Measurements from ENCODE around the gene ERI2.

Gene ERI2

DNA sequence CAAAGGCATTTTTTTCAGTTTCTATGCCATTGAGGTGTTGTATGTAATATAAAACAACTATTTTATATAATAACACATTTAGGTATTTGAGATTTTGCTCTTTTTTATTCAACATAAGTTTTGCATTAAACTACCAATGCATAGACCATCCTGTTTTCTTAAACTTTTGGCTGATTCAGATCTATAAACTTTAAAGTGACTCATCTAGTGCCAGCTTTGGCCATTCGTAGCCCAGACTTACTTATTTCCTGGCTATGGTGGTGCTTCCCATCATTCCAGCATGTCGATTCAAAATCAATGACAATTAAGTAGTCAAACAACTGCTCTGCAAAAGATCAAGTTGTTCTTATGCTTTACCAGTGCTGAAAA is 3.1 kb downstream of the ERI2 start:
- H3K9ac ChIP-seq (ENCODE audit: low read length in 5 of 5), result no peak overlapping the region

DNA sequence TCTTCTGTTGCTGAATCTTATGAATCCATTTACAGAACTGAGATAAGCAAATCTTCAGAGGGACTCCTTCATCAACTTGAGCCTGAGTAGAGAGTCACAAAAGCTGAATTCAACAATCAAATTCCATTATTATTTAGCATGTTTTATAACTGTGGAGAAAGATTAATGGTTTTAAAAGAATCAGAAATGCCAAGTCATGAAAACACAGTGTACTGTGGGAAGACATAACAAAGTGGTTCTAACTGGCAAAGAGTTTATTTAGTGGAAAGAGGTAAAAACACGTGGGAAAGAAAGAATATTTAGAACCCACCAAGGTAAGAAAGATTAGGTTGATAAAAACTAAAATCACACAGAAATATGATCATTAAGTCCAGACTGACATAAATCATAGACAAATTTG is 5.0 kb downstream of the ERI2 start:
- no peaks in the 10 kb centered on the region for H3K9me3 ChIP-seq (ENCODE audit: control insufficient read depth in 5 of 5, low read length in 5 of 5)
- no peak overlapping the region for H3K9ac ChIP-seq (ENCODE audit: low read length in 5 of 5)
- no peak overlapping the region for H3K4me3 ChIP-seq (ENCODE audit: low read depth in 1 of 5, low read length in 5 of 5)
- H3K27ac ChIP-seq (ENCODE audit: low read depth, low read length), result no peak overlapping the region
- H3K27me3 ChIP-seq (ENCODE audit: control insufficient read depth in 5 of 5, insufficient read depth in 4 of 5, low read length in 5 of 5), result no peaks in the 10 kb centered on the region
- H3K36me3 ChIP-seq (ENCODE audit: control insufficient read depth in 5 of 5, insufficient read depth in 5 of 5, low read length in 5 of 5), result peaks cover 9 to 29% (median 19%) of the 10 kb centered on the region in 5 donors
- H3K4me1 ChIP-seq (ENCODE audit: control insufficient read depth in 5 of 5, insufficient read depth in 5 of 5, low read length in 5 of 5), result peaks cover 0 to 11% (median 10%) of the 10 kb centered on the region in 5 donors

More for the DNA sequence above, 3.1 kb downstream of the ERI2 start:
- Histone ChIP-seq H3K36me3 (ENCODE audit: control insufficient read depth in 5 of 5, insufficient read depth in 5 of 5, low read length in 5 of 5) (peaks cover 3 to 16% (median 10%) of the 10 kb centered on the region in 5 donors), H3K27me3 (ENCODE audit: control insufficient read depth in 5 of 5, insufficient read depth in 4 of 5, low read length in 5 of 5) (no peaks in the 10 kb centered on the region), H3K4me3 (ENCODE audit: low read depth in 1 of 5, low read length in 5 of 5) (no peak overlapping the region), H3K4me1 (ENCODE audit: control insufficient read depth in 5 of 5, insufficient read depth in 5 of 5, low read length in 5 of 5) (peaks cover 0 to 24% (median 18%) of the 10 kb centered on the region in 5 donors), H3K9me3 (ENCODE audit: control insufficient read depth in 5 of 5, low read length in 5 of 5) (no peaks in the 10 kb centered on the region), H3K27ac (ENCODE audit: low read depth, low read length) (no peak overlapping the region)

DNA sequence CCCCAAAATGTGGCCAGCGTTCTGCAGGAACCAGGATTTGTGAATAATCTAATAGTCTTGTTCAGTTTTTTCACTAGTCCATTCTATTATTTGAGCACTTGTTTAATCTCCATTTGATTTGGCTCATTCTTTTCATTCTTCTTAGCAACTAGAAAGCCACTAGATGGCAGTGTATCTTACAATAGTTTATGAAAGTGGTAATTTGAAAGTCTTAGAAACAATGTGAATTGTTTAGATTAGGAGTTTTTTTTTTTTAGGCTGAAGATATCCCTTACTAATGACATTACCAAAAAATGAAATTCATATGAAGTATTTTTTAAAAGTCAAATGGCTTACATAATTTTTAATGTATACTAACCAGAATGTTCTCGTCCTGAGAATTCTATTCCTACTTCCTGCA is 6.7 kb downstream of the ERI2 start:
- H3K9ac ChIP-seq (ENCODE audit: low read length in 5 of 5), result no peak overlapping the region
- no peak overlapping the region for H3K4me3 ChIP-seq (ENCODE audit: low read depth in 1 of 5, low read length in 5 of 5)
- H3K9me3 ChIP-seq (ENCODE audit: control insufficient read depth in 5 of 5, low read length in 5 of 5), result no peaks in the 10 kb centered on the region
- H3K4me1 ChIP-seq (ENCODE audit: control insufficient read depth in 5 of 5, insufficient read depth in 5 of 5, low read length in 5 of 5), result no peaks in the 10 kb centered on the region
- H3K27ac ChIP-seq (ENCODE audit: low read depth, low read length), result no peak overlapping the region
- peaks cover 9 to 35% (median 20%) of the 10 kb centered on the region in 5 donors for H3K36me3 ChIP-seq (ENCODE audit: control insufficient read depth in 5 of 5, insufficient read depth in 5 of 5, low read length in 5 of 5)
- H3K27me3 ChIP-seq (ENCODE audit: control insufficient read depth in 5 of 5, insufficient read depth in 4 of 5, low read length in 5 of 5), result no peaks in the 10 kb centered on the region

DNA sequence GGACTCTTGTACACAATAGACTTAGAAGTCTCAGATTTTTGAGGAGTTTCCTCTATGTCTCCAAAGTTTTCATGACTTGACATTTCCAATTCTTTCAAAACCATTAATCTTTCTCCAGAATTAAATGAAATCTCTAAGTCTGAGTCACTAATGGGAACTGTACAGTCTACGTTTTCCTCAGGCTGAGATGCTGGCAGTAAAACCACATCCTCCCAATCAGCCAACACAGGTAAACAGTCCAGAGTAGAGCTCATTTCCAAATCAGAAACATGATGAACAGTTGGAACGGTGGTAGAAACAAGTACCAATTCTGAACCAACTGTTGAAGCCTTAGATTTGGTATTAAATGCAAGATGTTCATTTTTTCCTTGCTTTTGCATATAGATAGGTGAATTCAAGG is 7.9 kb downstream of the ERI2 start:
- Histone ChIP-seq H3K4me1 (ENCODE audit: control insufficient read depth in 5 of 5, insufficient read depth in 5 of 5, low read length in 5 of 5) (no peaks in the 10 kb centered on the region), H3K9ac (ENCODE audit: low read length in 5 of 5) (no peak overlapping the region), H3K4me3 (ENCODE audit: low read depth in 1 of 5, low read length in 5 of 5) (no peak overlapping the region), H3K27ac (ENCODE audit: low read depth, low read length) (no peak overlapping the region), H3K36me3 (ENCODE audit: control insufficient read depth in 5 of 5, insufficient read depth in 5 of 5, low read length in 5 of 5) (peaks cover 9 to 35% (median 20%) of the 10 kb centered on the region in 5 donors), H3K9me3 (ENCODE audit: control insufficient read depth in 5 of 5, low read length in 5 of 5) (no peaks in the 10 kb centered on the region), H3K27me3 (ENCODE audit: control insufficient read depth in 5 of 5, insufficient read depth in 4 of 5, low read length in 5 of 5) (no peaks in the 10 kb centered on the region)

DNA sequence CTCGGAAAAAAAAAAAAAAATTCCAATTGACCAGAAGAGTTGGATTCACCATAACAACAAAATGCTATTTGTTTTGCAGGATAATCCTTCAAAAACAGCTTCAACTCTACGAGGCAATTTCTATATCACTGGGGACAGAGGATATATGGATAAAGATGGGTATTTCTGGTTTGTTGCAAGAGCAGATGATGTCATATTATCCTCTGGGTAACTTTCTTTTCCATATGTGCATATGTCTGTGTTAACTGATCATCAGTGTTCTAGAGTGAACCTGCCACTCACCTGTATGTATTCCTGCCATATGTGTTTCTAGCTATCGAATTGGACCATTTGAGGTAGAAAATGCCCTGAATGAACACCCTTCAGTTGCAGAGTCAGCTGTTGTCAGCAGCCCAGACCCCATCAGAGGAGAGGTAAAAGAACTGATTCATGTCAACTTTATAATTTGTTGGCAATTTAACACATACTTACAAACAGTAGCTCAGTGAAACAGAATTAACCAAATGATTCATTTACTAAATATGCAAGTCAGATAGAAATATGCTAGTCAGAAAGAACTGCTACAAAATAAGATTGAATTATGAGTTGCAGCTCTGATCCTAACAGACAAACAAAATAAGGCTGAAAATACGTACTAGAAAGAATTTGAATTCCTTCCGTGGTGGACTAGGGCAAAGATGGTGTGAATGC is 14.2 kb downstream of the ERI2 start:
- Histone ChIP-seq H3K4me1 (ENCODE audit: control insufficient read depth in 5 of 5, insufficient read depth in 5 of 5, low read length in 5 of 5) (no peaks in the 10 kb centered on the region), H3K36me3 (ENCODE audit: control insufficient read depth in 5 of 5, insufficient read depth in 5 of 5, low read length in 5 of 5) (peaks cover 0 to 12% (median 3%) of the 10 kb centered on the region in 5 donors)

DNA sequence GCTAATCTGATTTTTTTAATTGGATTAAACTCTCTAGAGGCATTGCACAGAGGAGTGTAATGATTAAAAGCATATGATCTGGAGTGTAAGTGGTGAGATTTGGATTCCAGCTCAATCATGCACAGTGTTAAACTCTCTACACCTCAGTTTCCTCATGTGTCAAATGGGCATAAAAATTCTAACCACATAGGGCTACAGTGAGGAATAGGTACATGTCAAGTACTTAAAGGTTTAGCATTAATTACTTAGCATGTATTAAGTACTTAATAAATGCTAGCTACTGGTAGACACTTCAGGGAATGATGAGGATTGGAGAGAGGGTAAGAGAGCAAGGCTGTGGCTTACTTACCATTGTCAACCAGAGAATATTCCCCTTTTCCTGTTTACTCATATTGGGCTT is 17.1 kb downstream of the ERI2 start:
- Histone ChIP-seq H3K9me3 (ENCODE audit: control insufficient read depth in 5 of 5, low read length in 5 of 5) (peaks cover 0 to 3% (median 0%) of the 10 kb centered on the region in 5 donors), H3K27ac (ENCODE audit: low read depth, low read length) (no peak overlapping the region), H3K36me3 (ENCODE audit: control insufficient read depth in 5 of 5, insufficient read depth in 5 of 5, low read length in 5 of 5) (no peaks in the 10 kb centered on the region)

More for the DNA sequence above, 14.2 kb downstream of the ERI2 start:
- Histone ChIP-seq H3K27ac (ENCODE audit: low read depth, low read length) (no peak overlapping the region), H3K4me3 (ENCODE audit: low read depth in 1 of 5, low read length in 5 of 5) (no peak overlapping the region), H3K27me3 (ENCODE audit: control insufficient read depth in 5 of 5, insufficient read depth in 4 of 5, low read length in 5 of 5) (no peaks in the 10 kb centered on the region), H3K9ac (ENCODE audit: low read length in 5 of 5) (no peak overlapping the region), H3K9me3 (ENCODE audit: control insufficient read depth in 5 of 5, low read length in 5 of 5) (no peaks in the 10 kb centered on the region)

DNA sequence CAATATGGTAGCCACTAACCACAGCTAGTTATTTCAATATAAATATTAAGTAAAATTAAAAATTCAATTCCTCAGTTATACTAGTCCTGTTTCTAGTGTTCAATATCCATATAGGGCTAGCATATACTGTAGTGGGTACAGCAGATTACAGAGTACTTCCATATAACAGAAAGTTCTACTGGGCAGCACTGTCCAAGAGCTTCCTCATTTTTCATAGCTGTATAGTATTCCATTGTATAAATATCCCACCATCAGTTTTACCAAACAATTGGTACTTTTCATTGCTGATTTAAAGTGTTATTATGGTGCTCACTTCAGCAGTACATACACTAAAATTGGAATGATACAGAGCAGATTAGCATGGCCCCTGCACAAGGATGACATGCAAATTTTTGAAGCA is 22.1 kb downstream of the ERI2 start:
- Histone ChIP-seq H3K4me1 (ENCODE audit: control insufficient read depth in 5 of 5, insufficient read depth in 5 of 5, low read length in 5 of 5) (no peaks in the 10 kb centered on the region), H3K27ac (ENCODE audit: low read depth, low read length) (no peak overlapping the region), H3K9ac (ENCODE audit: low read length in 5 of 5) (no peak overlapping the region), H3K27me3 (ENCODE audit: control insufficient read depth in 5 of 5, insufficient read depth in 4 of 5, low read length in 5 of 5) (no peaks in the 10 kb centered on the region), H3K9me3 (ENCODE audit: control insufficient read depth in 5 of 5, low read length in 5 of 5) (peaks cover 0 to 4% (median 0%) of the 10 kb centered on the region in 5 donors), H3K4me3 (ENCODE audit: low read depth in 1 of 5, low read length in 5 of 5) (no peak overlapping the region), H3K36me3 (ENCODE audit: control insufficient read depth in 5 of 5, insufficient read depth in 5 of 5, low read length in 5 of 5) (peaks cover 0 to 15% (median 4%) of the 10 kb centered on the region in 5 donors)

More for the DNA sequence above, 17.1 kb downstream of the ERI2 start:
- H3K4me3 ChIP-seq (ENCODE audit: low read depth in 1 of 5, low read length in 5 of 5), result no peak overlapping the region
- no peaks in the 10 kb centered on the region for H3K27me3 ChIP-seq (ENCODE audit: control insufficient read depth in 5 of 5, insufficient read depth in 4 of 5, low read length in 5 of 5)
- no peaks in the 10 kb centered on the region for H3K4me1 ChIP-seq (ENCODE audit: control insufficient read depth in 5 of 5, insufficient read depth in 5 of 5, low read length in 5 of 5)
- no peak overlapping the region for H3K9ac ChIP-seq (ENCODE audit: low read length in 5 of 5)

DNA sequence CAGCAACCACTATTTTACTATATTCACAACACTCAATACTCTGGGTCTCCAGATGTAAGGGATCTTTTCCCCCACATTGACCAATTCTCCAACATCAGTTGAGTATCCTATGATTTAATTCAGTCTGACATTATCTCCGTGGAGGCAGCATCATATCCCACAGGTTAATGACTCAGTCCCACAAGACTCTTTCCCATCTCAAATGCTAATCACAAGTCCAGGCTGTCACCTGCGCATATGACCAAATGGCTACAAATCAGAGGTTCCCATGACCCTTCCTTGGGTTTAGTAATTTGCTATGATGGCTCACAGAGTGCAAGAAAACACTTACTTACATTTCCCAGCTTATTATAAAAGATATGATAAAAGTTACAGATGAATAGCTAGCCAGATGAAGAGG is 23.8 kb downstream of the ERI2 start:
- Histone ChIP-seq H3K27ac (ENCODE audit: low read depth, low read length) (no peak overlapping the region), H3K9ac (ENCODE audit: low read length in 5 of 5) (no peak overlapping the region), H3K27me3 (ENCODE audit: control insufficient read depth in 5 of 5, insufficient read depth in 4 of 5, low read length in 5 of 5) (no peaks in the 10 kb centered on the region), H3K4me1 (ENCODE audit: control insufficient read depth in 5 of 5, insufficient read depth in 5 of 5, low read length in 5 of 5) (no peaks in the 10 kb centered on the region), H3K36me3 (ENCODE audit: control insufficient read depth in 5 of 5, insufficient read depth in 5 of 5, low read length in 5 of 5) (peaks cover 0 to 18% (median 4%) of the 10 kb centered on the region in 5 donors), H3K4me3 (ENCODE audit: low read depth in 1 of 5, low read length in 5 of 5) (no peak overlapping the region), H3K9me3 (ENCODE audit: control insufficient read depth in 5 of 5, low read length in 5 of 5) (peaks cover 0 to 4% (median 0%) of the 10 kb centered on the region in 5 donors)

DNA sequence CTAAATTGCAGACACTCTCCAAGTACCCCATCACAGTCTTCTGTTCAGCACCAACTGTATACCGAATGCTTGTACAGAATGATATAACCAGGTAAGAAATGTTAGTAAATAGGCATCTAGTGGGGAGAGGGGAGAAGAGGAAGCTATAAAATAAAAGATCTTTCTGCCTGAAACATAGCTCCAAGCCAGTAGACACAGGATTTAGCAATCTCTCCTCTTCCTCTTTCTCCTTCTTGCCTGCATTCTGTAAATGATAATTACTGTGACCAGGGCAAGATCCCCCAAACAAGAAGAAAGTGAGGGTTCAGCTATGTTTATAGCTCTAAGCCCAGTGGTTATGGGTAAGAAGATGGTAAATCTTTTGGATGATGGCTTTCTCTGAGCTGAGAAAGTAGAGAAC is 24.6 kb downstream of the ERI2 start:
- Histone ChIP-seq H3K9me3 (ENCODE audit: control insufficient read depth in 5 of 5, low read length in 5 of 5) (peaks cover 0 to 4% (median 0%) of the 10 kb centered on the region in 5 donors), H3K27ac (ENCODE audit: low read depth, low read length) (no peak overlapping the region), H3K27me3 (ENCODE audit: control insufficient read depth in 5 of 5, insufficient read depth in 4 of 5, low read length in 5 of 5) (no peaks in the 10 kb centered on the region), H3K36me3 (ENCODE audit: control insufficient read depth in 5 of 5, insufficient read depth in 5 of 5, low read length in 5 of 5) (peaks cover 0 to 21% (median 4%) of the 10 kb centered on the region in 5 donors), H3K4me1 (ENCODE audit: control insufficient read depth in 5 of 5, insufficient read depth in 5 of 5, low read length in 5 of 5) (no peaks in the 10 kb centered on the region), H3K4me3 (ENCODE audit: low read depth in 1 of 5, low read length in 5 of 5) (no peak overlapping the region), H3K9ac (ENCODE audit: low read length in 5 of 5) (no peak overlapping the region)

DNA sequence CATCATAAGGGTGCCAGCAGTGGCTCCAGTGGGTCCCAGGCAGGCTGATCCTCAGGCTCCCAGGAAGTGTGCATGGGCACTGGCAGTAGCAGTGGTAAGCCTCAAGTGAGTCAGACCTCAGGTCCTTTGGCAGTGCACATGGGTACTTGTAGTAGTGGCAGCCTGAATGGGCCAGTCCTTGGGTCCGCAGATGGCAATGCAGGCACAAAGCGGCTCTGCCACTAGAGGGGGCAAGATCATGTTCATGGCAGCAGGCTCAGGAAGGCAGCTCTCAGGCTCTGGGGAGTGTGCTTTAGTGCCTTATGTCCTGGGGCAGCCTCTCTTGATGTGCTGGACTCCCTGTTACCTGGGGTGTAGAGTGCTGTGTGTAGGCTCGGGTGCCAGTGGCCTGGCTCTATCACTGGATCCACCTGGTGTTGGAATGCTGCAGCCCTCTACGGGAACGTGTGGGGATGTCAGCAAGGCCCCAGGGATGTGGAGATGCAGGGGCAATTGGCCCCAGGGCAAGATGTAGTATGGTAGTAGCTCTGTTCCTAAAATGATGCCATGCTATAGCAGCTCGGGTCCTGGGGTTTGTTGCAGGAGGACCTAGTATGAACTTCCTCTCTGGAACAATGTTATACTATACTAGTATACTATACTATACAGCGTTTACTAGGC is 31.4 kb downstream of the ERI2 start:
- H3K36me3 ChIP-seq (ENCODE audit: control insufficient read depth in 5 of 5, insufficient read depth in 5 of 5, low read length in 5 of 5), result peaks cover 0 to 8% (median 3%) of the 10 kb centered on the region in 5 donors
- H3K4me3 ChIP-seq (ENCODE audit: low read depth in 1 of 5, low read length in 5 of 5), result no peak overlapping the region
- H3K9me3 ChIP-seq (ENCODE audit: control insufficient read depth in 5 of 5, low read length in 5 of 5), result no peaks in the 10 kb centered on the region
- H3K27ac ChIP-seq (ENCODE audit: low read depth, low read length), result no peak overlapping the region
- H3K27me3 ChIP-seq (ENCODE audit: control insufficient read depth in 5 of 5, insufficient read depth in 4 of 5, low read length in 5 of 5), result no peaks in the 10 kb centered on the region
- no peaks in the 10 kb centered on the region for H3K4me1 ChIP-seq (ENCODE audit: control insufficient read depth in 5 of 5, insufficient read depth in 5 of 5, low read length in 5 of 5)
- H3K9ac ChIP-seq (ENCODE audit: low read length in 5 of 5), result no peak overlapping the region
